Measurements from ENCODE around the gene PIEZO2.

The PIEZO2 gene

GRCh38 chr18:11077548-11078187 is 71.7 kb downstream of the PIEZO2 start:
- TF ChIP-seq ZFX (IDR thresholded peaks at IDR 0.05) = no peak
- TF ChIP-seq CTCF (conservative IDR thresholded peaks at IDR 0.05) = no peak
- no peak overlapping the region for H3K27ac ChIP-seq

DNA sequence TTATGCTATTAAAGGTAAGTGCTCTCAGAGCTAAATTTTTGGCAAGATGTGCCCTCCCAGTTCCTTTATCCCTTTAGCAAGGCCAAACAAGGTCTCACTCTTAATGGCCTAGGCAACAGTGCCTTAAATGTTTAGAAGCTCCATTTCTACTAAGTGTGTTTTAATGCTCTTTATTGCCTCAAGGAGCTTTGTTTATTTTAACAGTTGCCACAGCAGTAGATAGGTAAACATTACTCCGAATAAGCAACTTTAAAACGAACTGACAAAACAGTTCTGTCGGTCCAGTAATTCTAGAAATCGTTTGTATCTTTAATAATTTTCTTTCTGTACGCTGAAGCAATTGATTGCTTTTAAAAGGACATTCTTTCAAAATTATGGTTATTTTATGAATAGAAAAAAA is 74.5 kb downstream of the PIEZO2 start:
- TF ChIP-seq CTCF (conservative IDR thresholded peaks at IDR 0.05) = no peak
- no peak for TF ChIP-seq ZFX (IDR thresholded peaks at IDR 0.05)
- H3K27ac ChIP-seq = no peak overlapping the region

GRCh38 chr18:11073971-11074370 is 75.4 kb downstream of the PIEZO2 start:
- TF ChIP-seq CTCF (conservative IDR thresholded peaks at IDR 0.05) (no peak), ZFX (IDR thresholded peaks at IDR 0.05) (no peak)
- H3K27ac ChIP-seq = no peak overlapping the region

GRCh38 chr18:11072632-11073031 is 76.7 kb downstream of the PIEZO2 start:
- TF ChIP-seq CTCF (conservative IDR thresholded peaks at IDR 0.05) (no peak), ZFX (IDR thresholded peaks at IDR 0.05) (no peak)
- H3K27ac ChIP-seq = no peak overlapping the region

- TF ChIP-seq ZFX (IDR thresholded peaks at IDR 0.05) (no peak), CTCF (conservative IDR thresholded peaks at IDR 0.05) (no peak)
- H3K27ac ChIP-seq = no peak overlapping the region
These were observed 78.1 kb downstream of the PIEZO2 start for GRCh38 chr18:11071300-11071699.

DNA sequence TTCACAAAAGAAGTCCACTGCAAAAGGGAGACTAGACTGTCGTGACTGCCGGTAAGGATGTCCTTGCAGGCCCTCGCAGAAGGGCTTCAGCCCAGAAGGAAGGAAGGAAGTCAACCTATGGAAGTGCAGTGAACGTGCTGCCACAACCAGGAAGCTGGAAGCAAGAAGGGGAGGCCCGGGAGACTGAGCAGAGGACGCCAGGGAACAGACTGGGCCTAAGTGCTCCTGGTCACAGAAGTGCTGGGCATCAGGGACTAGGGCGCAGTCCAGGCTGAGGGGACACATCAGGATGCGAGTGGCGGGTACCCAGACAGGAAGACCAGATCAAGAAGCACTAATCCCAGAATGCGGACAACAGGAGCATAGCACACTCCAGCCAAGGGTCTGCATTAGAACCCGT is 78.8 kb downstream of the PIEZO2 start:
- H3K27ac ChIP-seq = no peak overlapping the region
- TF ChIP-seq ZFX (IDR thresholded peaks at IDR 0.05) (no peak), CTCF (conservative IDR thresholded peaks at IDR 0.05) (no peak)

DNA sequence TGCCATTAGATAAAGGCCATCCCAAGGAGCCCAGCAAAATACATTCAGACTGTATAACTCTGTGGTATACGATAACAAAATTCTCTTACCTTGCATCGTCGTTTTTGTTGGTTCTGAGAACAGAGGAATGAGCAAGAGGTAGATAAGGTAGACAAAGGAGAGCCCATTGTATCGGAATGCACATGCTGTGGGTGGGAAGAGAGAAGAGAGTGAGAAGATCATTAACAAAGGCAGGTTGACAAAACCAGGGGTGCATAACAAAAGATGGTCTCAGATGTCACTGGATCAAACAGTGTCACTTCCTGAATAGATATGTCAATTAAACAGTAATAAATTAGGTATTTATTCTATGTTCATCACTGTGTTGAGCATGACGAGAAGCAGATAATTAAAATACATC is 83.3 kb downstream of the PIEZO2 start:
- TF ChIP-seq ZFX (IDR thresholded peaks at IDR 0.05) = no peak
- no peak for TF ChIP-seq CTCF (conservative IDR thresholded peaks at IDR 0.05)
- no peak overlapping the region for H3K27ac ChIP-seq

All from C4-2B (cell line).